HG03460 (cell line): ENCODE data around the gene HJV.

Experiments
- ATAC-seq: cut with Tn5 transposase; IDR thresholded peaks from one replicate; pipeline ENCODE4 v1.9.1; 2021; ENCODE audit not compliant: unreplicated experiment

The HJV gene

DNA sequence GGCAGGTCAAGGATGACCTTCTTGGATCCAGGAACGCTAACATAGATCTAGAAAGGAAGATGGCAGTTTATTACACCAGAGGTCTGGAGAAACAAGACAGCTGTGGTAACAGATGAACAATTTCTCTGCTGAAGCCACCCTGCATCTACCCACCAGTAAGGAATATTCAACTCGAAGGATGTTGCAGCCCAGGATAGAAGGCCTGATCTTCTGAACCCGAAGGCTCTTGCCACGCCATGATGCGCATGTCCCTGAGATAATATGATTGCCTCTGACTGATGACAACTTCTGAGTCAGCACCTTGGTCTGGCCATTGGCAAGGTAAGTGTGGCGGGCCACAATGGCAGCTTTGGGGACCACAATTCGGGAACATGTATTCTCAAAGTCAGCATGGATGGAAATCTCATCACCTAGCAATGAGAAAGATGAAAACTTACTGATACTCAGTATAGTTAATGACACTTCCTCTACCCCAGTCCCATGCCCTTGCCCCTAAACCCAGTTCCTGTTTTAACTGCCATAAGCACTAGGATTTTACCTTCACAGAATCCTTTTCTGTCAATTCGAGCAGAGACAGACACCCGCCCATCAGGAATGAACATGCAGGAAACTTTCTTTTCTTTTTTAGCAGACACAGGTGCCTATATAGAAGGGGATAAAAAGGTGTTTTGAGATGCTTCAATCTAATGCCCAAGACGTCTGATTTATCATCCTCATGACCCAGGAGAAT lies 27.0 kb downstream of the HJV start:
- ATAC-seq = no peak

DNA sequence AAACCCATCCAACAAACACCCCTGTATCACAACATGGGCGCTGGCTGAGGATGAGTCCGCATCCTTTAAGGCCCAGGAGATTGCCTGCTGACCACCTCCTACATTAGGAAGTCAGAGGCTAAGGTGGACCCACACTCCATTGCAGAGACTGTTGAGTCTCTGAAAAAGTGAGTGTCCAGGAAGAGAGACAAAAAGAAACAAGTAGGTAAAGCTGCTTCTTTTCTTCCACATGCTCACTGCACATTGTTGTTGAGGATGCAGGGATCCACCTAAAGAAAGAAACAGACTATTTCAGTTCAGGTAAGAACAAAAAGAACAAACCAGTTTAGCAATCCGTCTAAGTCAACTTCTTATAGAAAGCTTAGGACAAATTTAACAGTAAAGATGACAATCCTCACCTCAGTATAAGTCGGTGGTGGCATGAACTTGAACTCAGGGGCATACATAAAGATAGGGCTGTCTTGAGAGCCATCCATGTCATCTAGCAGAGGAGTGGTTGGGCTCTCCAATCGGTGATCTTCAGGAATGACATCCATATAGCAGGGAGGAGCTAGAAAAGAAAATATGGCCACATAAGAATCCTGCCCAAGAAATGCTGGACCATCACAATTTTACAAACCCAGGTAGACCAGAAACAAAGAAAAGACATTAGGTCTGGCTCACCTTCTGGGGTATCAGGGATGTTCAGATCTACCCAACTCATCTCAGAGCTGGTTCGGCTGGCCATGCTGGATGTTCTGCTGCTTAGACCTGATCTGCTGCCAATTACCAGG lies 27.7 kb downstream of the HJV start:
- no peak for ATAC-seq

DNA sequence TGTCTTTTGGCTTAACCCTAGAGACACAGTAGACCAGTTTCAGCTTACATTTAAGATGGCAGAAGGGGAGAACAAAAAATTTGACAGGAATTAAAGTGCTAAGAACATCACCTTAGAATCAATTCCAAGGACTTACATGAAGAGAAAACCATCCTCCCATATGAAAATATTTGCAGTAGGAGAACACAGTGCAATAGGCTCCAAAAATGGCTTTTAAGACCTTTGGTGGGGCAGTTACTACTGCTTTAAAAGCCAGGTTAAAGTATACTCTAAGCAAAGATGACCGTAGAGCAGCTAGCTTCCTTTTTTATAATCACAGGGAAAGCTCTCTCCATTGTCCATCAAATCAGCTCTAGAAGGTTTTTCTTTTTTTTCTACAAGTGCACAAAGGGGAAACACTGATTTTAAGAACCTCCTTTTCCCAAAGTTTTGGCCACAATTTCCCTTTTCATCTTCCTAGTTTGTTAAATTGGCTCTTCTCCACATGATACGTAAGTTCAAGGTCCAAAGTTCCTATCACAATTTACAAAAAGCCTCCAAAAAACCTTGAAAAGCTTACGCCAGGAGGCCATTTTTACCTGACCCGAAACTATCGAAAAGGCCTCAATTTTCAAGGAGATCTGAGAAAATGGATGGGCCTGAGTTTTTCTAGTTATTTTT lies 28.4 kb downstream of the HJV start:
- ATAC-seq = no peak

DNA sequence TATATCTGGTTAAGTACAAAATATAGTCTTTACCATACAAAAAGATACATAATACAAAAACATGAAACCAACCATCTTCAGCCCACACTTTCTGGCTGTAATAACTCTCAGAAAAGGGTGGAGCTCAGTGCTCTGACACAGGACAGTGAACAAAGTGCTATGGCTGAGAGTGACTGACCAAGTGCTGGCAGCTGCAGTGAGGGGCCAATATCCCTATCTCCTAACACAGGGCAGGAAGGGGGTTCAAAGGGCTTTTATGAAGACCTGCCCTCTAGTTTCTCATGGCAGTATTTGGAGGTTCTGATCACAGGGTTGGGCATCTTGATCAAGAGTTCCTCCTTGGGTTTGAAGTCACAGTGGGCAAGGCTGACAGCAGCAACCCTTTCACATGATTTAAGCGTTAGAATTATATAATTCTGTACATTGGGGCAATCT lies 29.0 kb downstream of the HJV start:
- ATAC-seq = no peak

DNA sequence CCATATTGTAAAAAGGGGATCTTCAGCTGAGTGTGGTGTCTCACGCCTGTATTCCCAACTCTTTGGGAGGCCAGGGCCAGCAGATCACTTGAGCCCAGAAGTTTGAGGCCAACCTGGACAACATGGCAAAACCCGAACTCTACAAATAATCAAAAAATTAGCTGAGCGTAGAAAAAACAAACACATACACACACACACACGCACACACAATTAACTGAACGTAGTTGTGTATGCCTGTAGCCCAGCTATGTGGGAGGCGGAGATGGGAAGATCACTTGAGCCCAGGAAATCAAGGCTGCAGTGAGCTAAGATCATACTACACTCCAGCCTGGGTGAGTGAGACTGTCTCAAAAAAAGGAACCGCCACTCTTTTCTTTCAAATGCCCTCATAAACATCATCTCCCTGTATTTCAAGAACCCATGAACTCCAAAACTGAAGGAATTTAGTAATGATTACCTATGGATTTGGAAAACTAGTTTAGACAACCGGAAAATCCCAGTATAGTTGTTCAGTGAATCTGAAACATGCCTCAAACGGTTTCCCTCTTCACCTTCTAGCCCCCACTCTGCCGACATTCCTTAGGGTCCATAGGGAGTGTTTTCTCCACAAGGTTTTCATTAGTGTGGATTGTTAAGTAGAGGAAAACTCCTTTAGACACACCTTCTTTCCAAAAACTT lies 29.7 kb downstream of the HJV start:
- no peak for ATAC-seq

DNA sequence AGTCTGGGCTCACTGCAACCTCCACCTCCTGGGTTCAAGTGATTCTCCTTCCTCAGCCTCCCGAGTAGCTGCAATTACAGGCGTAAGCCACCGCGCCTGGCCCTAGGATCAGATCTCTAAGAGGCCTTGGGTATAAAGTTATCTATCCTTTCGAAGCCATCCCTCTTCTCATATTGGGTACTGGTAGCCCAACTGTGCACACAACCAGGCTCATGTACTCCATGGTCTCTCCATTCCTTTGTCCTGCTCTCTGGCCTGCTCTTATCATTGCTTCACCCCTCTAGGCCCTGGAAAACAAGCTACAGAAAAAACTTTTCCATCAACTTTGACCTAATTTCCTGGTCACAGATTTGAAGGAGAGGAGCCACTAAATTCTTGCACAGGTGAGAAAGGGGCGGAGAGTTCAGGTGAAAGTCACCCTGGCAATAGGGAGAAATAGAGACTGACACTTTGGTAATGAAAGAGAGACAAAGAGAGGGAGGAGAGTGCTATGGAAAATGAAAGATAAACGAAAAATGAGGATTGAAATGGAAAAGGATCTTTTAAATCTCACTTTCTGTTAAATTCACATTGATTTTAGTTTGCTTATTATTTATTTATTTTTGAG lies 31.2 kb downstream of the HJV start:
- ATAC-seq = no peak

DNA sequence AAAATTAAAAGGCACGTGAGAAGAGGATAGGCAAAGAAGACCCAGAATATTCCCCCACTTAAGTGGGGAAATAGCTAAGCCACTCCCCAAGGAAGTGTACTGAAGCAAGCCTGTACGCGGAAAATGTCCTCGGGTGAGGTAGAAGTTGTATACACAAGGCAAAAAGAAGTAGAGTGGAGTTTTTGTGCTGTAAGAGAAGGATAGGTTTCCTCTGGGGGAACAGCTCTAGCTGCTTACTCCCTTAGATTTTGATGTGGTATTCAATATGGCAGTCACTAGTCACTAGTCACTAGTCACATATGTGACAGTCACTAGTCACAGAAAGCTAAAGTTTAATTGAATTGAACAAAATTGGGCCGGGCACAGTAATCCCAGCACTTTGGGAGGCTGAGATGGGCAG lies 32.8 kb downstream of the HJV start:
- no peak for ATAC-seq

DNA sequence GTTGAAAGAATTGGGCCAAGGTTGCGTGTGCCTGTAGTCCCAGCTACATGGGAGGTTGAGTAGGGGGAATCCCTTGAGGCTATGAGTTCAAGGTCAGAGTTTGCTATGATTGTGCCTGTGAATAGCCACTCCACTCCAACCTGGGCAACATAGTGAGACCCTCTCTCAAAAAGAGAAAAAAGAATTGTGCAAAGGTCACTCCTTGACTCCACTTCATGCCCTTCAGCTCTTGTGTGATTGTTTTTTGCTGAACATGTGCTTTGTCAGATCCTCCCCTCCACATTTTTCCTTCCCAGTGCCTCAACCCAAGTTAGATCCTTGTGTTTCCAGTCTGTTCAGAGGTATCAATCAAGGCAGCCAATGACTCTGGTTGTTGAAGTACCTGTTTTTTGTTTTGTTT lies 33.6 kb downstream of the HJV start:
- no peak for ATAC-seq

DNA sequence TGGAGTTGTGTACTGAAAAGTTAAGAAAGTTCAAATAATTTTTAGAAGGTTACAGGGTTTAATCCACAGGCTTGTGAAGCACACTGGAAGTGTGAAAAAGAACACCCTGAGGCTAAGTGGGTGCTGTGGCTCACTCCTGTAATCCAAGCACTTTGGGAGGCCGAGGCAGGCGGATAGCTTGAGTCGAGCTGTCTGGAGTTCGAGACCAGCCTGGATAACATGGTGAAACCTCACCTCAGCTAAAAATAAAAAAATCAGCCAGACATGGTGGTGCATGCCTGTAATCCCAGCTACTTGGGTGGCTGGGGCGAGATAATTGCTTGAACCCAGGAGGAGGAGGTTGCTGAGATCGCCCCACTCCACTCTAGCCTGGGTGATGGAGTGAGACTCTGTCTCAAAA lies 35.0 kb downstream of the HJV start:
- ATAC-seq = no peak

DNA sequence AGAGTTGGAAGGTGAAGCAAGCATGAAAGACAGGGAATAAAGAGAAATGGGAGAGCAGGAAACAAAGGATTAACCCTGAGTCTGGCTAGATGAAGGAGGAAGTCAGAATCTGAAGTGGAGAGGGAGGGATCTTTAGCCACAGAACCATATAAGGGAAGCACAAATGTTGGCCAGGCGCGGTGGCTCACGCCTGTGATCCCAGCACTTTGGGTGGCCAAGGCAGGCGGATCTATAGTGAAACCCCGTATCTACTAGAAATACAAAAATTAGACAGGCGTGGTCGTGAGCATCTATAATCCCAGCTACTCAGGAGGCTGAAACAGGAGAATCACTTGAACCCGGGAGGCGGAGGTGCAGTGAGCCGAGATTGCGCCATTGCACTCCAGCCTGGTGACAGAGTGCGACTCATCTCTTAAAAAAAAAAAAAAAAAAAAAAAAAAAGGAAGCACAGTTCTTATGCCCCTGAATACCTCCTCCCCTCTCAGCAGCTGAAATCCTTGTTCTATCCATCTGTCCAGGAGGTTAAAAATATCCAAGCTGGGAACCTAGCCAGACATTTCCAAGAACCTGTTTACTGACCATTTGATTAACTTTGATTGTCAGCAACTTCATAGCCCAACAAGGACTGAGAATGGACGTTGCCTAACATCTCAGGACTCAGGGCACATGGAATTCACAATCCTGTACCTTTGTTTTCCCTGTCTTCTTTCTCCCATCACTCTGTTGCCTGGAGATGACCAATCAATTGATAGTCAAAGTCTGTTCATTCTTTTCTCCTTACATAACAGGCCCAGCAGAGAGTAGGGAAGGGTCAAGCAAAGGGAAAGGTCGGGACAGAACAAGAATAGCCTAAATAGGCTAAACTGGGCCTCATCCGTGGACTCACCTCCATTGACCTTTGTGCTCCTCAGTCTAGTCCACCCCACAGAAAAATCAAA lies 35.8 kb downstream of the HJV start:
- ATAC-seq = no peak

DNA sequence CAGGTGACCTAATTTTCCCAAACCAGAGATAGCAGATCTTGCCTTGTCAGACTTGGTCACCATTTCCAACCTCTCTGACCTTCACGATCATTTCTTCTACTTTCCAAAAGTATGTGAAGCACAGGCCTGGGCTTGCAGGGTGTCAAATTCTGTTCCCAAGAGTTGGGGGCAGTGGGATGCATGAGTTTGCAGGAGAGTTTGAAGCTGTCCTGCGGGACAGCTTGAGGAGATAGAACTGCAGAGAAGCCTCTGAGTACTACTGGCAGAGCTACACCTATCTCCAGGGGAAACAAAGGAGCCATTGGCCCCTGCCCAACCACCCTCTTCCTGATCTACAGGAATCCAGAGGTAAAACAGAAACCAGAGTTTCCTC lies 36.4 kb downstream of the HJV start:
- ATAC-seq = no peak

DNA sequence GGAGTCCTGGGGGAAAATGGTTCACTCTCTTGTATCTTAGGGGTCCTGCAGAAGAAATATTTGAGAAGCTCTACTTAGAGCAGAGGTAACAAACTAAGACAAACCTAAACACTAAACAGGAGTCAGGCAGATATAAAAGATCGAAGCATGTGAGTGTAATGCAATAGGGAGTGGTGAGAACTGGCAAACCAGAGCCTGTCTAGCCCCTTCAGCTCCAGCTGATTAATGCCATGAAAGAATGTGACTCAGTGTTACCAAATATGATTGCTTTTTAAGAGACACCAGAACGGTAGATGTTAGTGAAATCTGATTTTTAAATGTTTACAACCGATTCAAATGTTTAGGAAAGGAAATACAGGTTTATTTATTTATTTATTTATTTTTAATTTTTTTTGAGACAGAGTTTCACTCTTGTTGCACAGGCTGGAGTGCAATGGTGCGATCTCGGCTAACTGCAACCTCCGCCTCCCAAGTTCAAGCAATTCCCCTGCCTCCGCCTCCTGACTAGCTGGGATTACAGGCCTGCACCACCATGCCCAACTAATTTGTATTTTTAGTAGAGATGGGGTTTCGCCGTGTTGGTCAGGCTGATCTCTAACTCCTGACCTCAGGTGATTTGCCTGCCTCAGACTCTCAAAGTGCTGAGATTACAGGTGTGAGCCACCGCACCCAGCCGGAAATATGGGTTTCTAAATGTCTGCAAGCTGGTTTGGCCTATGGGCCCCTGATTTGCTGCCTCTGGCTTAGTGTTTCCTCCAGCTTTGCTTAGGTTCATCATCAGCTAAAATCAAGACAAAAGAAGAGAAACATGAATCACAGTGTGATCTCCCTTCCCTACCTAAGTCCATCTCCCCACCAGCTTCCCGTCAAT lies 37.3 kb downstream of the HJV start:
- ATAC-seq = no peak

DNA sequence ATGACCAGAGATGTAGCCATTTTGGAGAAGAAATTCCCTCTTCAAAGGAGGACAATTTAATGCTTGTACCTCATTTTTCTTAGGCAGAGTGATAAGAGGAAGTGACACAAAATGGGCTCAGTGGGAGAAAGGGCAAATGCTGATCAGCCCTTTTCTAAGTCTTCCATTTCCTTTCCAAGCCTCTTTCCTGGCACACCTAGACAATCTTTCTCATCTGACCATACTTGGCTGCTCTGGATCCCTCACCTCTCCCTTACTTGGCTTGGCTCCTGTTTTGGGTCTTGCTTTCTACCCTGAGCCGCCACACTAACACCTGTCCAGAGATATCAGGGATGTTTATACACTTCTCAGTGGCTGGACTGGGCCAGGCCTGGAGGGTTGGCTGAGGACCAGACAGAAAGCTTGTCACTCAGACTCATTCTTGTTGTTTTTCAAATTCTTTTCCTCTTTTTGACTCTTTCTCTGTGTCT lies 38.3 kb downstream of the HJV start:
- no peak for ATAC-seq

DNA sequence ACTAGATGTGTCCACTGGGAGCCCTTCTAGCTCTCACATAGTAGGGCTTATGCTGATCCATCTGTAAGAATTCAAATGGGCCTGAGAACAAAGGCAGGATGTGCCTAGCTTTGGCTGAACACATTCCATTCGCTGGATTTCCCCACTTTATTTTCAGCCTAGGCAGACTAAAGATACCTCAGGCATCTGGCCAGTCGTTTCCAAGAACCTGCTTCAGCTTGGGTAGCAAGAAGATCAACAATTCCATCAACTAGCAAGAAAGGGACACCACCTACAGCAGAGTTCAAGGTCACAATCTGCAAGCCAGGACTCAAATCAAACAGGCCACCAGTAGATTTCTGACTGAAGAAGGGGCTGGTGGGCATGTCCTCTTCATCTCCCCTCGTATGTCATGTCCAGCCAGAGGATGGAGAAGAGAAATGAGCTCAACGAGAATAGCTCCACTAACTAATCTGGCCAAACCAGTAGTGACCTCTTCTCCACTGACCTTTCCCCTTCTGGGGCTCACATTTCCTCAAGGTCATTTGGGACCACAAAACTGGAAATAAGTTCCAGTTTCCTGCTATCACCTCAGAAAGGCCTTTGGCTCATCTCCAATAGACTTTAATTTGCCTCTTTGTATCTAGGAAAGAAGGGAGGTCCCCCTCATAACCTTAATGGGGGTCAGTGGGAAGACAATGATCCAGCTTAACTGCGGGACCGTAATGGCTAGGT lies 39.4 kb downstream of the HJV start:
- no peak for ATAC-seq

DNA sequence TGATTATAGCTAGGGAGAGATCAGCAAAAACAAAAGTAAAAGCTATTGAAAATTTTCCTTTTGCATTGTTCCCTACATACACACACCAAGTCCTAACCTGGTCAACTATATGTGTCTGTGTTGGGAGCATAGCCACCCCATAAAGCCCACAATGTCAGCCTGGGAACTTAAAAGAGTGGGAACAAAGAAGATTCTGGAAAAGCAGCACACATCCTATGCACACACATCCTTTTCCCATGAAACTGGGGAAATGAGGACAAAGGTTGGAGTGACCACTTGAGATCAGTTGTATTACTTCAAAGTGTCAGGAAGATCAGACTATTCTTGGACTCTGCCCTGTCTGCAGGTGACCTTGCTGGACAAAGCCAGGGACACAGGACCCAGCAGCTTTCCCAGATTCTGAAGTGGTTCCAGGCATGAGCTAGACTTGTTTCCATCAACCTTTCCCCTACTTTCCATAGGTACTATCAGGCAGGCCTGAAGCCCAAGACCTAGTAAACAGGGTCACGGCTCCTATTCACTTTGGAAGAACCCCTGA lies 41.0 kb downstream of the HJV start:
- ATAC-seq = no peak

DNA sequence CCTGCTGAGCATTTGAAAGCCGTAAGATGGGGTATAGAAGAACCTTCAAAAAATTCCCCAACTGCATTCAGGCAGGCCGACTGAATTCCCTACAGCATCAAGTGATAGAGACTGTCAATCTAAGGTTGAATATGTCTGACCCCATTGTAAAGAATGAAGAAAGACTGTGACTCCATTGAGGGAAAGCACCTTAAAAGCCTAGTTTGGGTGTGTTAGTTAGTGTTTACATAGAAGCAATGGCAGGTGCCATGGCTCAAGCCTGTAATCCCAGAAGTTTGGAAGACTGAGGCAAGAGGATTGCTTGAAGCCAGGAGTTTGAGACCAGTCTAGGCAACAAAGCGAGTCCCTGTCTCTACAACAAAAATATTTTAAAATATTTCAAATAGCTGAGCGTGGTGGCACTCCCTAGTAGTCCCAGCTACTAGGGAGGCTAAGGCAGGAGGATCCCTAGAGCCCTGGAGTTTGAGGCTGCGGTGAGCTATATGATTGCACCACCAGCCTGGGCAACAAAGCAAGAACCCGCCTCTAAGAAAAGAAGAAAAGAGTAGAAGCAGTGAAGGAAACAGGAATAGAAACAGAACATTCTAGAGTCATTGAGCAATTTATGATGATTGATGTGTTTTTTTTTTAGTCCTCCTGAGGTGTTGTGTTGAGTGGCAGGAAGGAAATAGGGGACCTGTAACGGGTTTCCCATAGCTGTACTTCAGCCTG lies 41.6 kb downstream of the HJV start:
- ATAC-seq = no peak
